Renal cortical epithelial cell (primary cell): ENCODE measurements around the gene TCEA3. TPM values are rescaled to one million over a fixed set of nuclear protein-coding genes. Genes with fewer than 3 reads are reported as not detected.
A peak's percentile ranks its signal among the peaks of the same experiment; 100 is the strongest.
"Not testable (repeated sequence)": the region's sequence is repeated elsewhere in the genome, so short reads cannot be mapped to it uniquely, and the experiment has no call there.

Source experiments
- DNase-seq: peaks from one replicate; pipeline ENCODE4 v3.0.0-alpha.2; 2011; ENCODE audit warnings: low read depth
- total RNA-seq: library from RNA; depleted of rRNA; stranded (reverse); fragments of >200 nt; gene quantifications from 2 replicates; pipeline ENCODE4 v1.2.3, GENCODE V29; 2014

TCEA3 gene
- total RNA-seq, 1 donor from 2014 or later, result 9.6 TPM

GRCh38 chr1:23392125-23392855 lies 32.3 kb downstream of the TCEA3 start:
- DNase-seq, result no peak

GRCh38 chr1:23389837-23390321 lies 34.7 kb downstream of the TCEA3 start:
- no peak for DNase-seq

GRCh38 chr1:23387494-23387893 lies 37.1 kb downstream of the TCEA3 start:
- no peak for DNase-seq

- peak; percentile 63 for DNase-seq
Measured at GRCh38 chr1:23385119-23385621, 39.4 kb downstream of the TCEA3 start.

- DNase-seq, result peak; percentile 58
Measured at GRCh38 chr1:23384312-23385058, 40.1 kb downstream of the TCEA3 start.

GRCh38 chr1:23383577-23384311 lies 40.8 kb downstream of the TCEA3 start:
- no peak for DNase-seq

GRCh38 chr1:23381233-23381885 lies 43.2 kb downstream of the TCEA3 start:
- DNase-seq, result no peak

GRCh38 chr1:23380719-23381118 lies 43.8 kb downstream of the TCEA3 start:
- DNase-seq, result no peak

GRCh38 chr1:23380236-23380635 lies 44.3 kb downstream of the TCEA3 start:
- not testable (repeated sequence) for DNase-seq

- DNase-seq, result peak; percentile 91
Measured at GRCh38 chr1:23376890-23377811, 47.4 kb downstream of the TCEA3 start.

- not testable (repeated sequence) for DNase-seq
Measured at GRCh38 chr1:23374079-23374735, 50.3 kb downstream of the TCEA3 start.

- DNase-seq, result peak; percentile 56
Measured at GRCh38 chr1:23371987-23372880, 52.3 kb downstream of the TCEA3 start.

- DNase-seq, result peak; percentile 56
Measured at GRCh38 chr1:23370709-23371584, 53.6 kb downstream of the TCEA3 start.

GRCh38 chr1:23370330-23370708 lies 54.2 kb downstream of the TCEA3 start:
- DNase-seq, result no peak

- peak; percentile 63 for DNase-seq
Measured at GRCh38 chr1:23369335-23370013, 55.1 kb downstream of the TCEA3 start, which contains the start of gene ZNF436. Gene ZNF436, minus strand, starts transcription at chr1:23369836. Its CDS starts 1,831 bp downstream, at chr1:23368005.

GRCh38 chr1:23368562-23369334 lies 55.8 kb downstream of the TCEA3 start:
- peak; percentile 68 for DNase-seq
